Measurements from ENCODE around the gene SGMS1. TPM values are rescaled to one million over a fixed set of nuclear protein-coding genes. Genes with fewer than 3 reads are reported as not detected.

SGMS1 gene
- total RNA-seq, 1 donor from 2014 or later: 128 TPM

GRCh38 chr10:50343702-50344331 is 279.9 kb downstream of the SGMS1 start:
- H3K9me3 ChIP-seq: no peaks in the 10 kb centered on the region
- no peak for DNase-seq (ENCODE audit: low spot score in 2 of 2)
- intact Hi-C loops (cut with DNase I): no loop called here
- H3K27ac ChIP-seq: no peak overlapping the region
- TF ChIP-seq CTCF (IDR thresholded peaks at IDR 0.05): no peak
- H3K36me3 ChIP-seq: peaks cover 2 to 13% of the 10 kb centered on the region in 2 donors
- H3K27me3 ChIP-seq: no peaks in the 10 kb centered on the region
- no peaks in the 10 kb centered on the region for H3K4me1 ChIP-seq
- H3K4me3 ChIP-seq: no peak overlapping the region

GRCh38 chr10:50341987-50342386 is 281.8 kb downstream of the SGMS1 start:
- intact Hi-C loops (cut with DNase I): no loop called here
- DNase-seq (ENCODE audit: low spot score in 2 of 2): no peak
- H3K9me3 ChIP-seq: no peaks in the 10 kb centered on the region

DNA sequence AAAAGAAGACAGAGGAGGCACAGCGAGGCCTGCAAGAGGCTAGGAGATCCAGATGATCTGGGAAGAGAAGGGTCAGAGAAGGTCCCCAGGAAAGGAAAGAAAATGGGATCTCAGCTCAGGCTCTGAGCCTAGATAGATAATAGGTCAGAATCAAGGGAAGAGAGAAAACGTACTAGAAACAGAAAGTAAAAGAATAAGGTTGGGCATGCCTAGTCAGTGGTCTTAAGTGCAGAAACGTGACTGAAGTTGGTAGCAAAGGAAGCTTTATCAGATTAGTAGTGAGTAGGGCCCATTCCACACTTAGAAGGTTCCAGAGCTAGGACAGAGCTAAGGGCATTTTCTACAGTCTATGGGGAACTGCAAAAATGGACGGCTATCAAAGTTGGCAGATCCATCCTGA is 287.6 kb downstream of the SGMS1 start:
- Histone ChIP-seq H3K27me3 (no peaks in the 10 kb centered on the region), H3K4me1 (no peaks in the 10 kb centered on the region), H3K9me3 (no peaks in the 10 kb centered on the region), H3K36me3 (no peaks in the 10 kb centered on the region), H3K4me3 (no peak overlapping the region), H3K27ac (no peak overlapping the region)
- no peak for TF ChIP-seq CTCF (IDR thresholded peaks at IDR 0.05)
- intact Hi-C loops (cut with DNase I): no loop called here
- DNase-seq (ENCODE audit: low spot score in 2 of 2): no peak

More at GRCh38 chr10:50341987-50342386, 281.8 kb downstream of the SGMS1 start:
- TF ChIP-seq CTCF (IDR thresholded peaks at IDR 0.05): no peak
- no peaks in the 10 kb centered on the region for H3K27me3 ChIP-seq
- no peak overlapping the region for H3K27ac ChIP-seq
- no peaks in the 10 kb centered on the region for H3K4me1 ChIP-seq
- H3K4me3 ChIP-seq: no peak overlapping the region
- H3K36me3 ChIP-seq: peaks cover 2 to 13% of the 10 kb centered on the region in 2 donors

GRCh38 chr10:50335397-50335796 is 288.4 kb downstream of the SGMS1 start:
- Histone ChIP-seq H3K4me1 (no peaks in the 10 kb centered on the region), H3K4me3 (no peak overlapping the region), H3K36me3 (no peaks in the 10 kb centered on the region), H3K27me3 (no peaks in the 10 kb centered on the region), H3K9me3 (no peaks in the 10 kb centered on the region), H3K27ac (no peak overlapping the region)
- no peak for TF ChIP-seq CTCF (IDR thresholded peaks at IDR 0.05)
- DNase-seq (ENCODE audit: low spot score in 2 of 2): no peak
- intact Hi-C loops (cut with DNase I): no loop called here

DNA sequence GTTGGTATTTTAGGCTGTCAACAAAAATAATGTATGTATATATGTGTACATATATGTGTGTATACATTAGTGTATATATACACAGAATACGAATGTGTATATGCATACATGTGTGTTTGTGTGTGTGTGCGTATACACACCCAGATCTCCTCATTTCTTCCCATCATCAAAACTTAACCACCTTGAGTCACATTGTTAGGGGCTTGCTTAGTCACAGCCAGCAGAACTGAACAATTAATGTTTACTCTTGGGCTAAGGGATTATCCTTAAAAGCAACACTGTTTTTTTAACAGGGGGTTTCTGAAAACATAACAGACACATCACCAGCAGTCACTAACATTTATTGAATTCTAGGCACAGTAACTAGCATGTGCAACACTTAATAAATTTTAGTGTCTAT is 289.5 kb downstream of the SGMS1 start:
- no peaks in the 10 kb centered on the region for H3K27me3 ChIP-seq
- intact Hi-C loops (cut with DNase I): no loop called here
- no peaks in the 10 kb centered on the region for H3K9me3 ChIP-seq
- H3K36me3 ChIP-seq: no peaks in the 10 kb centered on the region
- no peak for TF ChIP-seq CTCF (IDR thresholded peaks at IDR 0.05)
- no peak overlapping the region for H3K4me3 ChIP-seq
- no peaks in the 10 kb centered on the region for H3K4me1 ChIP-seq
- DNase-seq (ENCODE audit: low spot score in 2 of 2): no peak
- H3K27ac ChIP-seq: no peak overlapping the region

GRCh38 chr10:50333872-50334271 is 289.9 kb downstream of the SGMS1 start:
- DNase-seq (ENCODE audit: low spot score in 2 of 2): no peak
- H3K4me1 ChIP-seq: no peaks in the 10 kb centered on the region
- no peaks in the 10 kb centered on the region for H3K27me3 ChIP-seq
- no peak overlapping the region for H3K4me3 ChIP-seq
- H3K9me3 ChIP-seq: no peaks in the 10 kb centered on the region
- H3K36me3 ChIP-seq: no peaks in the 10 kb centered on the region
- TF ChIP-seq CTCF (IDR thresholded peaks at IDR 0.05): no peak
- H3K27ac ChIP-seq: no peak overlapping the region
- intact Hi-C loops (cut with DNase I): no loop called here

All from ascending aorta (tissue), 2 donors.